Endothelial cell of umbilical vein (primary cell): ENCODE measurements around the gene NCOA3. TPM values are rescaled to one million over a fixed set of nuclear protein-coding genes. Genes with fewer than 3 reads are reported as not detected.

Experiments used
- Bru-seq: library from RNA; stranded (reverse); fragments of 400-500 nt; gene quantifications from one replicate; lab custom pipeline; 2021; lab: Mats Ljungman, UMichigan
- BruChase-seq, 2 experiments: library from RNA; stranded (reverse); fragments of 400-500 nt; gene quantifications; one replicate each; lab custom pipeline; 2021; lab: Mats Ljungman, UMichigan
- BruUV-seq: library from RNA; stranded (reverse); fragments of 400-500 nt; replicated peaks from 2 replicates; lab custom pipeline; 2021; lab: Mats Ljungman, UMichigan
- CTCF ChIA-PET: fragments of 300-600, 350-600 bp; sonication (Branson Sonifier 250); formaldehyde crosslinking; loops from one replicate; lab custom pipeline; 2021; ENCODE audit warnings: antibody characterized with exemption, inconsistent platforms; lab: Charles Lee
- POLR2A ChIA-PET: fragments of 300-600, 350-600 bp; sonication (Branson Sonifier 250); formaldehyde crosslinking; loops from one replicate; lab custom pipeline; 2021; ENCODE audit warnings: antibody characterized with exemption, inconsistent platforms; lab: Charles Lee
- DNase-seq: peaks from one replicate; pipeline ENCODE4 v3.0.0-alpha.2; 2011; ENCODE audit warnings: low read depth, low spot score
- FAIRE-seq: peaks from 2 replicates; lab custom pipeline; 2011; peaks lifted over from hg19 to GRCh38; lab: Jason Lieb, UNC
- H2AFZ ChIP-seq: 2 replicates; pipeline ENCODE4 v1.6.0; 2012; ENCODE audit warnings: low read depth, low read length, control low read depth, inconsistent platforms
- H3K27ac ChIP-seq: 2 replicates; pipeline ENCODE4 v1.5.1; 2011; ENCODE audit warnings: low read depth, mild to moderate bottlenecking, control low read depth, low read length, moderate library complexity; ENCODE audit not compliant: insufficient read depth
- H3K27me3 ChIP-seq, 2 experiments: 2 replicates each; pipeline versions ENCODE4 v1.6.0 to v1.6.1; 2011; ENCODE audit warnings: low read length in 2 of 2, mixed read lengths in 1 of 2; ENCODE audit not compliant: control insufficient read depth in 2 of 2, insufficient read depth in 2 of 2
- H3K36me3 ChIP-seq, 2 experiments: 2 replicates in 1 of 2; 3 replicates in 1 of 2; pipeline ENCODE4 v1.5.1; 2011; ENCODE audit warnings: low read length in 2 of 2, mild to moderate bottlenecking in 1 of 2, moderate library complexity in 1 of 2; ENCODE audit not compliant: control insufficient read depth in 2 of 2, insufficient read depth in 2 of 2; ENCODE audit errors: extremely low read depth in 1 of 2
- H3K4me1 ChIP-seq: 3 replicates; pipeline ENCODE4 v1.5.1; 2011; ENCODE audit warnings: mild to moderate bottlenecking, low read length; ENCODE audit not compliant: control insufficient read depth, insufficient read depth; ENCODE audit errors: extremely low read depth
- H3K4me2 ChIP-seq: 2 replicates; pipeline ENCODE4 v1.6.1; 2011; ENCODE audit warnings: low read length, control low read depth, mixed read lengths; ENCODE audit not compliant: insufficient read depth
- H3K4me3 ChIP-seq, 3 experiments: fragments of 200-600 bp in 1 of 3; sonication (generic), shearing (Covaris generic) in 1 of 3; replicated peaks in 1 of 3; 2 replicates each; pipeline ENCODE4 v1.5.1; 2011 to 2016; ENCODE audit warnings: control low read depth in 3 of 3, low read length in 3 of 3, mild to moderate bottlenecking in 2 of 3, inconsistent platforms in 1 of 3, low read depth in 1 of 3, moderate library complexity in 1 of 3; ENCODE audit not compliant: insufficient read depth in 1 of 3
- H3K79me2 ChIP-seq: 2 replicates; pipeline ENCODE4 v1.6.0; 2012; ENCODE audit warnings: low read length, inconsistent platforms; ENCODE audit not compliant: control insufficient read depth, insufficient read depth
- H3K9ac ChIP-seq: replicated peaks from 2 replicates; pipeline ENCODE3; 2011; ENCODE audit warnings: low read length, control low read depth; ENCODE audit not compliant: insufficient read depth; ENCODE audit errors: extremely low read depth
- H3K9me1 ChIP-seq: replicated peaks from 3 replicates; pipeline ENCODE4 v1.6.0; 2011; ENCODE audit warnings: mild to moderate bottlenecking, low read length; ENCODE audit not compliant: control insufficient read depth, insufficient read depth; ENCODE audit errors: extremely low read depth
- H3K9me3 ChIP-seq: replicated peaks from 2 replicates; pipeline ENCODE4 v1.5.1; 2012; ENCODE audit warnings: low read length, inconsistent platforms; ENCODE audit not compliant: control insufficient read depth, insufficient read depth
- H4K20me1 ChIP-seq: replicated peaks from 2 replicates; pipeline ENCODE3; 2011; ENCODE audit warnings: mild to moderate bottlenecking, low read length; ENCODE audit not compliant: control insufficient read depth, insufficient read depth; ENCODE audit errors: extremely low read depth
- CTCF ChIP-seq, 2 donors: IDR thresholded peaks; 1 replicate in 1 of 2; 2 replicates in 1 of 2; pipeline ENCODE4 v1.5.1; 2011; ENCODE audit warnings: low read length in 2 of 2, mild to moderate bottlenecking in 2 of 2, moderate library complexity in 2 of 2, control low read depth in 1 of 2, inconsistent platforms in 1 of 2, low read depth in 1 of 2; ENCODE audit not compliant: insufficient read depth in 1 of 2; ENCODE audit errors: extremely low read depth in 1 of 2
- FOS ChIP-seq: IDR thresholded peaks from 2 replicates; pipeline ENCODE4 v1.6.1; 2011; ENCODE audit warnings: mild to moderate bottlenecking, low read length, moderate library complexity, borderline replicate concordance; ENCODE audit not compliant: insufficient read depth
- JUN ChIP-seq: IDR thresholded peaks from 2 replicates; pipeline ENCODE4 v1.6.1; 2011; ENCODE audit warnings: borderline replicate concordance, low read depth; ENCODE audit not compliant: insufficient read length, insufficient read depth
- POLR2A ChIP-seq: IDR thresholded peaks from 2 replicates; pipeline ENCODE4 v1.6.1; 2012; ENCODE audit warnings: low read depth, mild to moderate bottlenecking, control low read depth, low read length
- POLR2AphosphoS5 ChIP-seq: IDR thresholded peaks from 2 replicates; pipeline ENCODE4 v1.6.1; 2012; ENCODE audit warnings: low read depth, mild to moderate bottlenecking, control low read depth, low read length, moderate library complexity; ENCODE audit not compliant: insufficient read depth
- dilution Hi-C: fragments of 300-500 bp; cut with MboI; formaldehyde crosslinking; loops from one replicate; pipeline ENCODE4 v1.15.0; 2019; ENCODE audit warnings: low sequenced_read_pairs; ENCODE audit not compliant: extremely low pct_ligation_motif_present
- intact Hi-C: fragments of 100-400 bp; cut with micrococcal nuclease; formaldehyde crosslinking; loops from one replicate; pipeline ENCODE4 v1.10.0; 2022
- long read RNA-seq: library from polyadenylated mRNA; stranded (forward); transcript quantifications from one replicate; pipeline ENCODE4 v2.0.0, GENCODE V29; 2021
- polyA minus RNA-seq, 3 experiments: library from RNA; depleted of rRNA, polyadenylated mRNA; stranded (reverse); fragments of >200 nt; gene quantifications; 1 replicate in 1 of 3; 2 replicates in 2 of 3; pipeline ENCODE4 v1.2.3, GENCODE V29; 2011
- polyA plus RNA-seq, 4 experiments: library from polyadenylated mRNA; depleted of rRNA in 3 of 4; stranded (reverse) in 3 of 4; unstranded in 1 of 4; fragments of >200 nt; gene quantifications; 2 replicates each; pipeline versions ENCODE4 v1.2.1 to v1.2.3, GENCODE V29; 2011 to 2012; ENCODE audit warnings: missing spikeins in 1 of 4
- total RNA-seq: library from RNA; stranded (reverse); gene quantifications from 2 replicates; pipeline ENCODE4 v1.2.3, GENCODE V29; 2021

The NCOA3 gene
- total RNA-seq (26.7 and 35.6 TPM in 2 replicates), polyA plus RNA-seq (10.7 and 12.0 TPM in 2 replicates), polyA minus RNA-seq (39.9 and 40.3 TPM in 2 replicates), Bru-seq, nascent RNA (percentile 85 among the genes with signal in this experiment), BruChase-seq, experiment 1, labeled RNA remaining after a 6-hour chase (percentile 79 among the genes with signal in this experiment), BruChase-seq, experiment 2, labeled RNA remaining after a 2-hour chase (percentile 83 among the genes with signal in this experiment)
- polyA plus RNA-seq (2011; cell fraction: cytosol; rRNA removed) = 10.6 and 10.7 TPM in 2 replicates
- 31.8 and 35.8 TPM in 2 replicates for polyA plus RNA-seq (2011; cell fraction: nucleus; rRNA removed)
- 16.0 and 18.8 TPM in 2 replicates for polyA plus RNA-seq (2012)
- polyA minus RNA-seq (2011; cell fraction: cytosol; rRNA and poly(A)+ RNA removed) = 26.3 TPM
- 33.4 and 48.6 TPM in 2 replicates for polyA minus RNA-seq (2011; cell fraction: nucleus; rRNA and poly(A)+ RNA removed)
- long read RNA-seq, full-length matches to known transcripts = 2 of 27 reads
- long read RNA-seq, partial matches to known transcripts = 11 of 27 reads
- long read RNA-seq, other reads (novel, unspliced or antisense) = 14 of 27 reads

GRCh38 chr20:47501482-47502270, at the start of gene NCOA3:
Gene NCOA3, plus strand, starts transcription at chr20:47501887. Its CDS starts 120,361 bp downstream, at chr20:47622248.
- DNase-seq (peak; percentile 92), FAIRE-seq (peak; percentile 73)
- H3K4me2 ChIP-seq = peak within 1 kb of the TSS; percentile 88
- no peaks in the 10 kb centered on the region for H4K20me1 ChIP-seq
- no peaks in the 10 kb centered on the region for H3K27me3 ChIP-seq
- H3K36me3 ChIP-seq = no peaks in the 10 kb centered on the region
- dilution Hi-C loops = no loop called here
- POLR2A ChIA-PET = interaction anchor here (0.6 to 1.4 kb wide), 8 partner anchors 8 to 142 kb away, joined by 3 to 8 read pairs (median 4); no protein-coding TSS in a partner anchor
- intact Hi-C loops = loop anchor here (1.0 to 5.0 kb wide), 8 partner anchors 37 to 305 kb away; no protein-coding TSS in a partner anchor
- peaks cover 41% of the 10 kb centered on the region for H3K79me2 ChIP-seq
- peak within 1 kb of the TSS; percentile 71 for H3K27ac ChIP-seq
- H3K4me3 ChIP-seq = peak within 1 kb of the TSS; percentile 80 to 94 (median 93)
- H3K4me1 ChIP-seq = peaks cover 19% of the 10 kb centered on the region
- H3K9ac ChIP-seq = peak within 1 kb of the TSS; percentile 78
- H2AFZ ChIP-seq = peak within 1 kb of the TSS; percentile 98
- TF ChIP-seq FOS = no peak
- TF ChIP-seq POLR2A = peak; percentile 96
- peak; percentile 95 for TF ChIP-seq POLR2AphosphoS5
- peak; percentile 17 to 66 for TF ChIP-seq CTCF (IDR thresholded peaks at IDR 0.05; ENCODE audit: extremely low read depth in 1 of 2, insufficient read depth in 1 of 2, low read depth in 1 of 2, low read length in 2 of 2)
- TF ChIP-seq JUN = no peak
- no TSS peak for BruUV-seq
- H3K9me1 ChIP-seq = no peaks in the 10 kb centered on the region
- H3K9me3 ChIP-seq = no peaks in the 10 kb centered on the region
- CTCF ChIA-PET = interaction anchor here (0.7 to 5.4 kb wide), 25 partner anchors 9 to 1119 kb away, joined by 3 to 65 read pairs (median 4); no protein-coding TSS in a partner anchor
